Gastroesophageal sphincter (tissue), 4 donors: ENCODE data around the gene CLEC4E. TPM values are rescaled to one million over a fixed set of nuclear protein-coding genes. Genes with fewer than 3 reads are reported as not detected.
"Not testable (repeated sequence)": the region's sequence is repeated elsewhere in the genome, so short reads cannot be mapped to it uniquely, and the experiment has no call there.

ENCODE experiments used
- ATAC-seq: fragments of 150-250 bp; one replicate; pipeline ENCODE4 v1.9.1; 2016; ENCODE audit warnings: mild to moderate bottlenecking, moderate library complexity
- H3K27ac ChIP-seq, 4 donors: fragments of 200-600 bp; sonication (generic) in 3 of 4; 1 replicate in 3 of 4; 2 replicates in 1 of 4; pipeline ENCODE4 v1.5.1; 2016 to 2019
- H3K27me3 ChIP-seq: fragments of 200-600 bp; sonication (generic); one replicate; pipeline ENCODE4 v1.5.1; 2019
- H3K36me3 ChIP-seq, 2 donors: fragments of 200-600 bp; sonication (generic); one replicate each; pipeline ENCODE4 v1.5.1; 2019; ENCODE audit warnings: control low read depth in 1 of 2
- H3K4me1 ChIP-seq, 3 donors: fragments of 200-600 bp; sonication (generic); 1 replicate in 2 of 3; 2 replicates in 1 of 3; pipeline ENCODE4 v1.5.1; 2016 to 2019; ENCODE audit warnings: control low read depth in 2 of 3
- H3K4me3 ChIP-seq, 2 donors: fragments of 200-600 bp; sonication (generic); one replicate each; pipeline ENCODE4 v1.5.1; 2019; ENCODE audit warnings: mild to moderate bottlenecking in 1 of 2, moderate library complexity in 1 of 2
- H3K9me3 ChIP-seq, 3 donors: fragments of 200-600 bp; sonication (generic); one replicate each; pipeline ENCODE4 v1.5.1; 2017 to 2019; ENCODE audit warnings: control low read depth in 2 of 3
- CTCF ChIP-seq, 4 experiments: fragments of 200-600 bp in 2 of 4; fragments of 450-650 bp in 2 of 4; sonication (generic) in 1 of 4; IDR thresholded peaks; one replicate each; pipeline ENCODE4 v1.5.1; 2017 to 2019; ENCODE audit warnings: antibody characterized with exemption in 4 of 4, mild to moderate bottlenecking in 2 of 4, moderate library complexity in 2 of 4
- EP300 ChIP-seq: sonication (generic); formaldehyde crosslinking; IDR thresholded peaks from one replicate; pipeline ENCODE4 v1.6.1; 2017; ENCODE audit warnings: antibody characterized with exemption, mild to moderate bottlenecking
- POLR2A ChIP-seq, 2 donors: fragments of 450-650 bp; IDR thresholded peaks; one replicate each; pipeline ENCODE4 v1.6.1; 2017; ENCODE audit warnings: antibody characterized with exemption in 2 of 2, mild to moderate bottlenecking in 2 of 2, moderate library complexity in 1 of 2
- POLR2AphosphoS5 ChIP-seq: sonication (generic); formaldehyde crosslinking; IDR thresholded peaks from one replicate; pipeline ENCODE4 v1.6.1; 2017; ENCODE audit warnings: antibody characterized with exemption
- WGBS, 2 donors: methylation state at CpG; one replicate each; pipeline ENCODE4 v1.1.5; 2018; ENCODE audit warnings: low coverage in 1 of 2; 5-methylcytosine and 5-hydroxymethylcytosine counted together
- total RNA-seq, 4 donors: library from RNA; depleted of rRNA; stranded (reverse); fragments of >200 nt; gene quantifications; one replicate each; pipeline ENCODE4 v1.1.0, GENCODE V29; 2016

CLEC4E gene
- total RNA-seq, 4 donors from 2014 or later = 0.12 to 6.5 (median 1.5) TPM

- Histone ChIP-seq H3K36me3 (no peaks in the 10 kb centered on the region), H3K27ac (no peak overlapping the region), H3K4me1 (no peaks in the 10 kb centered on the region), H3K9me3 (no peaks in the 10 kb centered on the region), H3K27me3 (no peaks in the 10 kb centered on the region), H3K4me3 (no peak overlapping the region)
- TF ChIP-seq POLR2A (IDR thresholded peaks at IDR 0.05) (no peak), EP300 (no peak), POLR2AphosphoS5 (no peak), CTCF (IDR thresholded peaks at IDR 0.05) (no peak)
- ATAC-seq = no peak
- 66 to 100% methylated on average over 2 to 3 of the region's 3 CpGs for WGBS, 2 donors
These were observed 39.0 kb downstream of the CLEC4E start for GRCh38 chr12:8501720-8502119.

GRCh38 chr12:8499616-8500015, 41.1 kb downstream of the CLEC4E start:
- Histone ChIP-seq H3K36me3 (no peaks in the 10 kb centered on the region), H3K27ac (no peak overlapping the region), H3K9me3 (no peaks in the 10 kb centered on the region), H3K4me3 (no peak overlapping the region), H3K4me1 (no peaks in the 10 kb centered on the region), H3K27me3 (no peaks in the 10 kb centered on the region)
- no peak for ATAC-seq
- 32 to 50% methylated on average over 4 of the region's 4 CpGs for WGBS, 2 donors
- TF ChIP-seq POLR2A (IDR thresholded peaks at IDR 0.05) (no peak), EP300 (no peak), CTCF (IDR thresholded peaks at IDR 0.05) (no peak), POLR2AphosphoS5 (no peak)

GRCh38 chr12:8496074-8496473, 44.6 kb downstream of the CLEC4E start:
- not testable (repeated sequence) for H3K36me3 ChIP-seq, H3K4me1 ChIP-seq, ATAC-seq, H3K27me3 ChIP-seq, H3K27ac ChIP-seq, H3K9me3 ChIP-seq, H3K4me3 ChIP-seq
- whole genome bisulfite sequencing, 2 donors = 44 to 62% methylated on average over 2 to 3 of the region's 7 CpGs

- H3K27ac ChIP-seq, H3K4me1 ChIP-seq, H3K36me3 ChIP-seq, H3K4me3 ChIP-seq, H3K9me3 ChIP-seq, ATAC-seq, H3K27me3 ChIP-seq: not testable (repeated sequence)
- WGBS, 2 donors = no CpG with 5 or more reads among the region's 4 CpGs
These were observed 45.0 kb downstream of the CLEC4E start for GRCh38 chr12:8495671-8496070.

GRCh38 chr12:8493084-8493483, 47.6 kb downstream of the CLEC4E start:
- ATAC-seq = peak; percentile 43
- Histone ChIP-seq H3K27ac (no peak overlapping the region), H3K36me3 (no peaks in the 10 kb centered on the region), H3K9me3 (no peaks in the 10 kb centered on the region), H3K27me3 (no peaks in the 10 kb centered on the region), H3K4me3 (no peak overlapping the region), H3K4me1 (no peaks in the 10 kb centered on the region)
- whole genome bisulfite sequencing, 2 donors = 50 to 88% methylated on average over 1 of the region's 2 CpGs
- TF ChIP-seq EP300 = no peak
- TF ChIP-seq POLR2AphosphoS5 = no peak
- no peak for TF ChIP-seq POLR2A (IDR thresholded peaks at IDR 0.05)
- TF ChIP-seq CTCF (IDR thresholded peaks at IDR 0.05) = no peak

GRCh38 chr12:8491646-8492530, 48.8 kb downstream of the CLEC4E start:
- no peaks in the 10 kb centered on the region for H3K36me3 ChIP-seq
- H3K27ac ChIP-seq = no peak overlapping the region
- no peaks in the 10 kb centered on the region for H3K27me3 ChIP-seq
- H3K9me3 ChIP-seq = no peaks in the 10 kb centered on the region
- no peaks in the 10 kb centered on the region for H3K4me1 ChIP-seq
- 63 to 67% methylated on average over 5 of the region's 5 CpGs for WGBS, 2 donors
- no peak for ATAC-seq
- H3K4me3 ChIP-seq = no peak overlapping the region
- TF ChIP-seq POLR2AphosphoS5 = no peak
- no peak for TF ChIP-seq EP300
- no peak for TF ChIP-seq CTCF (IDR thresholded peaks at IDR 0.05)
